Astrocyte of the spinal cord (primary cell): Measurements from ENCODE around the gene C6orf52.

Source experiments
- DNase-seq: peaks from one replicate; pipeline ENCODE4 v3.0.0; 2011; ENCODE audit warnings: low read depth, low spot score
- H3K4me3 ChIP-seq: 2 replicates; pipeline ENCODE4 v1.5.1; 2011; ENCODE audit warnings: low read depth, mild to moderate bottlenecking, low read length, moderate library complexity
- CTCF ChIP-seq: IDR thresholded peaks from 2 replicates; pipeline ENCODE4 v1.5.1; 2012; ENCODE audit warnings: low read depth, mild to moderate bottlenecking, low read length, inconsistent platforms
- in situ Hi-C: cut with HindIII; loops from 2 replicates; pipeline ENCODE4 v1.10.0; 2017; ENCODE audit warnings: low sequenced_read_pairs

Gene C6orf52

GRCh38 chr6:10713962-10714361 lies 19.5 kb upstream of the C6orf52 start:
- no peak overlapping the region for H3K4me3 ChIP-seq
- in situ Hi-C loops = no loop called here
- TF ChIP-seq CTCF = no peak
- DNase-seq = no peak

- no peak overlapping the region for H3K4me3 ChIP-seq
- in situ Hi-C loops = no loop called here
- no peak for DNase-seq
- no peak for TF ChIP-seq CTCF
These were observed 2.2 kb upstream of the C6orf52 start for GRCh38 chr6:10696655-10697054.

- in situ Hi-C loops = no loop called here
- no peak for DNase-seq
- TF ChIP-seq CTCF = no peak
- H3K4me3 ChIP-seq = peak overlapping the region; percentile 95
These were observed 756 bp upstream of the C6orf52 start for GRCh38 chr6:10695086-10695657.

- peak overlapping the region; percentile 95 for H3K4me3 ChIP-seq
- DNase-seq = no peak
- no peak for TF ChIP-seq CTCF
- in situ Hi-C loops = no loop called here
These were observed 1.4 kb downstream of the C6orf52 start for GRCh38 chr6:10692965-10693538.

GRCh38 chr6:10690651-10691445 lies 3.6 kb downstream of the C6orf52 start:
- TF ChIP-seq CTCF = no peak

GRCh38 chr6:10687582-10687981 lies 6.8 kb downstream of the C6orf52 start:
- H3K4me3 ChIP-seq = no peak overlapping the region
- in situ Hi-C loops = no loop called here
- no peak for DNase-seq
- no peak for TF ChIP-seq CTCF

More at GRCh38 chr6:10690651-10691445, 3.6 kb downstream of the C6orf52 start:
- no peak for DNase-seq
- no peak overlapping the region for H3K4me3 ChIP-seq
- in situ Hi-C loops = no loop called here
